Measurements from ENCODE around the gene METTL18.
"Not testable (repeated sequence)": the region's sequence is repeated elsewhere in the genome, so short reads cannot be mapped to it uniquely, and the experiment has no call there.

Gene METTL18

DNA sequence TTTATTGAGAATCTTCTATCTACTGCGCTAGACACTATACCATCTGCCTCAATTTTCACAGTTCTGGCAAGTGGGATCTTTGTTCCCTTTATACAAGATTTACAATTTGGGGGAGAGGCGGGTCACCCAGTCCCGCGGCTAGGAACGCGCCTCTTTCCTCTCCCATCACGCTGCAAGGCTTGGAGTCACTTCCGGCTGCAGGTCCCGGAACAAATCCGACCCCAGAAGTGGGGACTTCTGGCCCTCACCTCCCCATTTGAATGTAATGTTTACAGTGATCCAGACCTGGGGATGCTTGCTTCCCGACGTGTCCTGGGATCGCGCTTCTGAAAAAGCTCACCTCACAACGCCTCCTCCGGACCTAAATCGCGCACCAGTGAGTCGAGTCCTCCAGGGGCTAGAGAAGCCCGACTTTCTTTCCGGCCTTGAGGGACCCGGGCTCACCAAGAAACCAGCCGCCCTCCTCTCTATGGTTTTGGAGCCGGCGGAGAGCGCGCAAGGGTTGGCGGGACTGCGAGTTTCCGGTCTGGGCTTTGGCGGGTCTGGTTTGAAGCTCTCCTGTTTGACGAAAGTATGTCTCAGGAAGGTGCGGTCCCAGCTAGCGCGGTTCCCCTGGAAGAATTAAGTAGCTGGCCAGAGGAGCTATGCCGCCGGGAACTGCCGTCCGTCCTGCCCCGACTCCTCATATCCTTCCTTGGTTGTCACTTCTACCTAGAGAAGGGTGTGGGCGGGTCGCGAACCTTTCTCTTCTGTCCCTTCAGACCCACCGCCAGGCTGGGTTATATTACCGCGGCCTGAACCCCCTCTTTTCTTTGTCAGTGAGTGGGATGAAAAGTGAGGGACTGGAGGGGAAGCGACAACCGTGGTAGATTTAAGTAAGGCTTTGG, at the start of gene METTL18:
TSS of gene METTL18 (minus strand) at position 378 of the 887 bp plus-strand sequence. CDS start 1,212 bp downstream, outside the sequence.
- peak; percentile 98 for DNase-seq

DNA sequence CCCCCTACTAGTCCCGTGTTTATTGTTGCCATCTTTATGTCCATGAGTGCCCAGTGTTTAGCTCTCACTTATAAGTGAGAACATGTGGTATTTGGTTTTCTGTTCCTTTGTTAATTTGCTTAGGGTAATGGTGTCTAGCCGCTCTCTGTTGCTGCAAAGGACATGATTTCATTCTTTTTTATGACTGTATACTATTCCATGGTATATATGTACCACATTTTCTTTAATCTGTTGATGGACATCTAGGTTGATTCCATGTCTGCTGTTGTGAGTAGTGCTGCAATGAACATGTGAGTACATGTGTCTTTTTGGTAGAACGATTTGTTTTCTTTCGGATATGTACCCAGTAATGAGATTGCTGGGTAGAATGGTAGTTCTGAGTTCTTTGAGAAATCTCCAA, 44.2 kb upstream of the METTL18 start:
- DNase-seq, result no peak

DNA sequence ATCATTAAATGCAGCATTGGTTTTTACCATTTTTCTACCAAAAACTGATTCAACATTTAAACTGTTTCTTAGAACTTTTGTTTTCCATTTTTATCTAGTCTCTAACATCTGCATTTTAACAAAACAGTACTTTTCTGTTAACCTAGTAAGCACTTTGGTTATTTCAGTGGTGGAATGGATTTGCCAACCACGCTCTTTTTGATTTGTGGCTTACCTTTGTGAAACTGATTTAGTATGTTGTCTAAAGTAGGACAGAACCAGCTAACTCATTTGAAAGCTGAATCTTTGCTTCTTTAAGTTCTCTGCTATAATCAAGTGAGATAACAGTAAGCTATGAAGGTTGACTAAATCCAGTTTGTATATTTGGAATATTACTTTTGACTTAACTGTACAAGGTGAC, 41.5 kb upstream of the METTL18 start:
- no peak for DNase-seq

DNA sequence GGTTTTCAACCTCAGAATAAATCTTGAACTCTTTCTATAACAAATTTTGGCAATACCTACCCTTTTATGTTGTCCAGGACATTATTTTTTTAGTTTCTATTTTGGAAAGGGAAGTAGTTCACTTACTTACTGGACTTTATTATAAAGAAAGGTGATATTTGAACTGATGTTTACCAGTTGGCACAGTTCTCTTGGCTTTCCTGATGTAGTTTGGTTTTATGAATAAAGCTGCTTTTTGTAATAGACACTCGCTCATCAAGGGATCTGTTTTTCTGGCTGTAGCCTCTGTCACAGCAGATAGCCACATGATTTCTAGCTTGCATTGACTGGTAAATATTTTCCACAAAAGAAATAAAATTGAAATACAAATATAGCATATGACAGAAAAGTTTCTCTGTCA, 40.9 kb upstream of the METTL18 start:
- DNase-seq, result no peak

DNA sequence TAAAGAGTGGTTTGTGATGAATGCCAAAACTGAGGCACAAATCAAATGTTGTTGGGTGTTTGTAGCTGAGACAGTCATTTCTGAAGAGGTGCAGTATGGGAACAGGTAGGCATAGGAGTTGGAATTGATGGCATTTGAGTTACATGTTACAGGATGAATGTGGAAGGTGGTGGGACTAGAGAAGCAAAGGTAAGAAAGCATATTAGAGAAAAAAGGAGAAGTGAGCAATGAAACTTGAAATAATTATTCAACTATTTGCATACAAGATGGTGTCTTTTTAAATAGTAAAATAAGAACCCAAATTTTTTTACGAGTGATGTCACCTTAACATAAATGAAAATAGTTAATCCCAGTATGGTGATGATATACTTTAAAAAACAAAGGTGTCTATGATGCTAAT, 40.2 kb upstream of the METTL18 start:
- no peak for DNase-seq

DNA sequence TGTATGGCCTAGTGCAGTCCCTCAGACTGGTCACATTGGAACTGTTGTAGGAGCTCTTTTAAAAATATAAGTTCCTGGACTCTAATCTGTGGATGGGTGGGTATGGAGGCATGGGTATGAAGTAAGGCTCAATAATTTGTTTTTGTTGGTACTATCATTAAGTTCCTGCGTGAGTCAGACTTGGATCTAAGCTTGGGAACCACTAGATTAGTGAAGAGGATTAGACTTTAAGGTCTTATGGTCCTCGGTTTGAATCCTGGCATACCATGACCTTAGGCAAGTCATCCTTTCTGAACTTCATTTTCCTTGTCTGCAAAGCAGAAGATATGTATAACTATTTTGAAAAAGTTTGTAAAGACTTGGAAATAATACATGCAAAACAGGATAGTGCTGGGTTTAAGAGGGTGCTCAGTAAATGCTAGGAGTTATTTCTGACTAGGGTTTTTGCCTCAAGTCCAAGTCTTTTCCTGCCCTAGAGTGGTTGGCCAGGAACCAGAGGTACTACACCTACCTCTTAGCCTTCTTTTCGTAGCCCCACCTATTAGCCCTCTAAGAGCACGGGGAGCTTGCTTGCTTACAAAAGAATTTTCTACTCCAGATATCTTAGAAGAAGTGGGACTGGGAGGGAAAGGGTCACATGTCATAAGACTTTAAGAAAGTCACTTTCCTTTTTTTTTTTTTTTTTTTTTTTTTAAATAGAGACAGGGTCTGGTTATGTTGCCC, 38.6 kb upstream of the METTL18 start:
- DNase-seq, result no peak

DNA sequence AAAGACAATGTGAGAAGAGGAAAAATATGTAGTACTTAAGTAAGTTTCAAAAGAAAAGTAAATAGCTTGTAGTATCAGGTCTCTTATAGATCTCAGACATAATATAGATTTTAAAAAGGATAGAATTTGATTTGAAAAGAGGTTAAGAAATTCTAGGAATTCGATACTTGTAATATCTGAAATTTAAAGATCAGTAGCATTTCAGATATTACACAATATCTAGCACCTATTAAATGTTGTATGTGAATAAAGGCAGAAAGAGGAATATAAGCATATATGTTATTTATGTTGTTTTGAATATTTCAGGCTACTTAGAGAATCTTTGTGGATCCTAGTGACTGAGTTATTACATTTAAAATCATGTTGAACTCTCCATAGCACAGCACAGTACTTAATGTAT, 35.0 kb upstream of the METTL18 start:
- DNase-seq, result no peak

DNA sequence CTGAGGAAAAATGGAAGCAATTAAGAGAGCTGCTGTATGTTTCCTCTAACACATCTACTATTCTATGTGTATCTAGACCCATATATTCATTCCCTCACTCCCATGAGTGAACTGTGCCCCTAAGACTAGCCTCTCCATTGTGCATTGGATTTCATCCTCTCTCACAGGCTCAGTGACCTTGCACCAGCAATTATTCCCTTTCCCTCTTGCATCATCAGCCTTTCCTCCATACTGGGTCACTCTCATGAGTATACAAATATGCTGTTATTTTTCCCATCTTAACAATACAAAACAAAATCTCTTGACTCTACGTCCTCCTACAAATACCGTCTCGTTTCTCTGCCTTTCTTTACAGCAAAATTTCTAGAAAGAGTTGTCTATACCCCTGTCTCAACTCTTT, 29.4 kb upstream of the METTL18 start:
- DNase-seq, result no peak

DNA sequence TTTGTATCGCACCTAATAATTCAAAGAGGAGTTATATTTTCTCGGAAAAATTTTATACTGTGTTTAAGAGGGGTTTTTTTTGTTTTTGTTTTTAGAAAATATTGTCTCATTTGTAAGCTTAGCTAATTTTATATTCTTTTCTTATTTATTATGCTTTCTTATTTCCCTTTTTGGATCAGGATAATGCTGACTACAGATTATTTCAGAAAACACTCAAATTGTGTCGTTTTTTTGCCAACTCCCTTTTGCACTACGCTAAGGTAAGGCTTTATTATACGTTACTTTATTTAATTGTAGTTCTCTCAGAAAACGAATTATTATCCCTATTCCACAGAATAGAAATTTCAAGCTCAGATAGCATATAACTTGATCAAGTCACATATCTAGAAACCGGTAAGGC, 26.8 kb upstream of the METTL18 start:
- DNase-seq, result no peak

DNA sequence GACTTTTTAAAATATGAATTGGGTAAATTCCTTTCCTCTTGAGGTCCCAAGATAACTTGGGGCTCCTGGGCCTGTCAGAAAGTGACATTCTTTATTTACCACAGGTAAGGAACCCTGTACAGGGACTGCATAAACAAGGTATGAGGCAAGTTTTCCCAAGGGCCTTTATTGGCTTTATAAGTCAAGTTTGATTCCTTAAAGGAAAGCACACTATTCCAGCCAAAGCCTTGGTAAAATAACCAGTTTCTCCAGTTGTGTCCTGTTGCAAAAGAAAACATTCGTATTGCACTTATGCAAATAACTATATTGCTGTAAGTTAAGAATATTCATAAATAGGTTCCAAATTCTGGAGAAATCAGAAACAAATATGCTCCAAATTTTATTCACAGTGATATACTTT, 21.9 kb upstream of the METTL18 start:
- DNase-seq, result no peak

DNA sequence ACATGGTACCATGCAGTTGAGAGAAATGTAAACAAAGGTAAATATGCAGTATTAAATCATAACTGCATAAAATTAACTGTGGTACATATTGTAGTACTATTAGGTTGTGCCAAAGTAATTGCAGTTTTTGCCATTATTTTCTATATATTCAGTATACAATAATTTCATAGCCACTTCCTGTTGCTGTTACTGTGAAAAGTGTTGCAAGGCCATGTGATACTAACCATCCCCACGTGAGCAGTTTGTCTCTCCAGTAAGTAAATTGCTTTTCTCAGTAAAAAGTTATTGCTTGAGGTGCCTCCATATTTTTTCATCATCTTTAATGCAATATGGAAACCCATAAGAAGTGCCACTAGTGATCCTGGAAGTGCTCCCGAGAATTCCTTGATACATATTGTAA, 19.6 kb upstream of the METTL18 start:
- peak; percentile 21 for DNase-seq

DNA sequence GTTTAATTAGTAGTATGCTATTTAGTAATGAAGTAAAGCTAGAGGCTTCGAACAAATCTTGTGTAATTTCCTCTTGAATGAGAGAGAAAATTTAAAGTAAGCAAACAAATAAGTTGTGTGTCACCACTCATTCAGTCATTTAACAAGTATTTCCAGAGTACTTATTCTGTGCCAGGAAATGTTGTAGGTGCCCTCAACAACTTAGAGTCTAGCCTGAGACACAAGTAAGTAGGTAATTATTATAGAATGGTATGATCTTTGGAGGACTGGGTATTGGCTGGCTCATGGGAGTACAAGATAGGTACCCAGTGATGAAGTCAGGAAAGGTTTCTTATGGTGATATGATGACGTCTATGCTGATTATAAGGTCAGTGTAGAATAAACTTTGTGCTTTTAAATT, 17.4 kb upstream of the METTL18 start:
- DNase-seq, result no peak

DNA sequence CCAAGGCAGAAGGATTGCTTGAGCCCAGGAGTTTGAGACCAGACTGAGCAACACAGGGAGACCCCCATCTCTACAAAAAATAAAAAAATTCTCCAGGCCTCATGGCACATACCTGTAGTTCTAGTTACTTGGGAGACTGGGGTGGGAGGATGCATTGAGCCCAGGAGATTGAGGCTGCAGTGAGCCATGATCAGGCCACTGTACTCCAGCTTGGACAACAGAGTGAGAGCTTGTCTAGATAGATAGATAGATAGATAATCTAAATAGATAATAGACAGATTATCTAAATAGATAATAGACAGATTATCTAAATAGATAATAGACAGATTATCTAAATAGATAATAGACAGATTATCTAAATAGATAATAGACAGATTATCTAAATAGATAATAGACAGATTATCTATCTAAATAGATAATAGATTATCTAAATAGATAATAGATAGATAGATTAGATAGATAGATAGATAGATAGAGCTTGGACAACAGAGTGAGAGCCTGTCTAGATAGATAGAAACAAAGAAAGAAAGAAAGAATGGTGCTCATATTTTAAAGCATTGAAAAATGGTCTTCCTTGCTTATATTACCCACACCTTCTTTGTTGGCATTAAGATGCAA, 16.8 kb upstream of the METTL18 start:
- not testable (repeated sequence) for DNase-seq

DNA sequence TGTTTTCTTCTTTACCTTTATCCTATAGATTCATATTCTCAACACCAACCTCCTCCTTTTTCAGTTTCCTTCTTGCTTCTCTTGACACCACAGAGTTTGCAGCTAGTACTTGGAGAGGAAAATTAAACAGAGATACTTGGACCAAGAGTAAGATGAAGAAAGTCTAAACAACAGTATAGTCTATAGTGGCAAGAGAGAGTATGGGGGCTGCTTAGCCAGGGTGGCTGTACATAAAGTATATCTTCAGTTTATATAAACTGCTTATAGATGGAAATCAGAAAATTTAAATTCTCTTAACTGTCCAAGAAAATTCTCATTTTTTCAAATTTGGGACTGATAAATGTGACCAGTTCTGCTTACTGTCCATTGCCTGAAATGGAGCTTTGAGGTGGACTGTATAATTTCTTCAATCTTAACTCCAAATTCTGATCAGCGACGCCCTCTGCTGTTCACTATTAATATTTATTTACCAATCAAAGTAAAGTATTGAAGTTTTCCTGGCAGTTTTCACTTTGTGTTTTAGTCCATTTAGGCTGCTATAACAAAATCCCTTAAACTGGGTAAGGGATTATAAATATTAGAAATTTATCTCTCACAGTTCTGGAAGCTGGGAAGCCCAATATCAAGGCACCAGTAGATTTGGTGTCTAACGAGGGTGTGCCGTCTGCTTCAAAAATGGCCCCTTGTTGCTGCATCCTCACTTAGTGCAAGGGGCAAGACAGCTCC, 14.8 kb upstream of the METTL18 start:
- DNase-seq, result peak; percentile 66

DNA sequence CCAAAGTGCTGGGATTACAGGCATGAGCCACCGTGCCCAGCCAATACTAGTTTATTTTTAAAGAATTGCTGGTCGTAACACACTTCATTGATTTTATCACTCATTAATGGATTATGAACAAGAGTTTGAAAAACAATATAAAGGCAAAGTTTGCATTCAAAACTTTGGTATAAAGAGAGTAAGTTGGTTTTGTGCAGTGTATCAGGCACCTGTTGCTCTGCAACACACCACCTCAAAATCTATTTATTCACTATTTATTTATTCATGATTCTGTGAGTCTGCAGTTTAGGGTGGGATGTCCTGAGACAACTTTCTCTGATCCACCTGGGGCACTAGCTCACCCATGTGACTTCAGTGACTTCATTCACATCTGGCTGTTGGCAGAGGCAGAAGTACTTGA, 10.2 kb upstream of the METTL18 start:
- no peak for DNase-seq

DNA sequence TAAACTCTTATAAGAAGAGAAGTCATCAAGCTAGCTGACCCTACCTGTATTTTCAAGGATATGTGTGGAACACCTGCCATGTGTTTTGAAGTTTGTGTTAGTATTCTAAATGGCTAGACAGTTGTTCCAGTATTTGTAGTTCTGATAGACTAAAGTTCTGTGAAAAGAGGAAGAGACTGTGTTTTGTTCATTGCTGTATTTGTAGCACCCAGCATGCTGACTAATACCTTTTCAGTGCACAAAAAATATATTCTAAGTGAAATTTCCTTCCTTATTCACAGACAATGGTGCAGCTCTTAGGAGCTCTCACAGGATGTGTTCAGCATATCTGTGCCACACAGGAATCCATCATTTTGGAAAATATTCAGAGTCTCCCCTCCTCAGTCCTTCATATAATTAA, 8.2 kb upstream of the METTL18 start:
- DNase-seq, result peak; percentile 48

DNA sequence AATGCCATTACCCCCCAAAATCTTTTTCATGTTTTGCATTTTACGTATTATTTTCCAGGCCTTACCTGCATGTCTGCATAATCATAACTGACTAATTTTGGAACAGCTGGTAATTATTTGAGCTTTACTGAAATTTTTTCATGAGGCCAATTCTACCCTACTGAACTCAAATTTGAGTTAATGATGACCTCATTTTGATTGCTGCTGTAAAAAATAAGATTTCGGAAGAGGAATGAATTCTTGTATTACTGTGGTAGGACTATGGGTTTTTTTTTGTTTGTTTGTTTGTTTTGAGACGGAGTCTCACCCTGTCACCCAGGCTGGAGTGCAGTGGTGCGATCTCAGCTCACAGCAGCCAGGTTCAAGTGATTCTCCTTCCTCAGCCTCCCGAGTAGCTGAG, 2.6 kb upstream of the METTL18 start:
- no peak for DNase-seq

DNA sequence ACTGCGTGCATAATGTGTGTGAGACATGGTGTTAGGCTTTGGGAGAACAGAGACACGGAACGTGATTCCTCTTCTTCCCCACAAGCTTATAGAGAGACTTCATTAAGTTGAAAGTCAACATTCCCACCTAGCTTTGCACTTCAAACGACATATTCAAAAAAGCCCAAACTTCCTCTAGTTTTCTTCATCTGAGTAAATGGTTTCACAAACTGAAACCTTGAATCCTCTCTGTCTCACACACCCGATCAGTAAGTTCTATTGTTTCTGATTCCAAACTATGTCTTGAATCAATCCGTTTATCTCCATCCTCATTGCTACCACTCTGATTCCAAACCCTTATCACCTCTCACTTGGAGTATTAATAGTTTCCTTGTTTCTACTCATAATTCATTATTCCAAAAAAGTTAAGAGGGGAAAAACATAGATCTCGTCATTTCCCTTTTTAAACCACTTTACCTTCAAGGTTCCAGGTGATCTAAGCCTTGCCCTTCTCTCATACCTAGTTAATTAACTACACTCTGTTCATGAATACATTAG, 1.6 kb upstream of the METTL18 start:
- DNase-seq, result no peak

DNA sequence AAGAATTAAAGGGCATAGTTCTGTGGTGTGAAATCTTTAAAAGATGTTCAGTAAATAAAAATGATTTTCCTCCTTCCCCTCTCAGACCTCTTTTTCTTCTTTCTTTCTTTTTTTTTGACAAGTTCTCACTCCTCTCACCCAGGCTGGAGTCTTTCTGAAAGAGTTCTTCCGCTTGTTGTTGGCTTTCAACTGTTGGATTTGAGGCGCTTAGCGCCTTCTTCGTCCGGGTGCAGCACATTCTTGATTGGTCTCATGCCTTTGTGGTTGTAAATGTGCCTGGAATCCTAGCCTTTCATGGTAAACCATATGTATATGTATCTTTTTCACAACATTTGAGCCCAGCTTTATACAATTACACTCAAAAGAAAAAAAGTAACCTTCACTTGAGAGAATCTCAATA, 980 bp upstream of the METTL18 start:
- peak; percentile 73 for DNase-seq

DNA sequence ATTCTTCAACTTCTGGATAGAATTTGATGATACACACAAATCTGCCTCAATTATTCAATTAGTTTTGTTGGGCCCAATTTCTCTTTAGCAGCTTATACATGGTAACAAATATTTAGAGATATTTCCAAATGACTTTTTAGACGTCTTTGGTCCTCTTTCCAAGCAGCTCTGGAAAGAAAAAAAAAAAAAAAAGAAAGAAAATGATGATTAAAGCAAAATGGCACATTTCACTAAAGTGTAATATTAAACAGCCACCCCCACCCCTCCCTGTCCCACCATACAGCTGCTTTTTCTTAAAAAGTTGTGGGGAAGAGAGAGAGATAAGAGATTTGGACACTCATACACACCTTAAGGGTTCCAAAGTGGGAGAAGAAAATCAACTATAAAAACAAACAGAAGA, 977 bp downstream of the METTL18 start:
- DNase-seq, result no peak

DNA sequence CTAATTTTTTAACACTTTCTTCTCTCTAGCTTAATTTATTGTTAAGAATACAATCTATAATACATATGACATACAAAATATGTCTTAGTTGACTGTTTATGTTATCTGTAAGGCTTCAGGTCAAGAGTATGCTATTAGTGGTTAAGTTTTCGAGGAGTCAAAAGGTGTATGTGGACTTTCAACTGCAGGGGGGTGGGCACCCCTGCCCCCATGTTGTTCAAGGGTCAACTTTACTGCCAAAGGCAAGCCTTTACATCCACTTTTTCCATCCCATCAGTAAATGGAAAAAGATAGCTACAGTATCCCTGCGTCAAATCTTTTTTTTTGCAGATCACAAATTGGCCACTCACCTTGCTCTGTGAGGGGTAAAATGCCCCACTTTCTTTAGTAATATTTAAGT, 6.3 kb downstream of the METTL18 start:
- DNase-seq, result no peak

DNA sequence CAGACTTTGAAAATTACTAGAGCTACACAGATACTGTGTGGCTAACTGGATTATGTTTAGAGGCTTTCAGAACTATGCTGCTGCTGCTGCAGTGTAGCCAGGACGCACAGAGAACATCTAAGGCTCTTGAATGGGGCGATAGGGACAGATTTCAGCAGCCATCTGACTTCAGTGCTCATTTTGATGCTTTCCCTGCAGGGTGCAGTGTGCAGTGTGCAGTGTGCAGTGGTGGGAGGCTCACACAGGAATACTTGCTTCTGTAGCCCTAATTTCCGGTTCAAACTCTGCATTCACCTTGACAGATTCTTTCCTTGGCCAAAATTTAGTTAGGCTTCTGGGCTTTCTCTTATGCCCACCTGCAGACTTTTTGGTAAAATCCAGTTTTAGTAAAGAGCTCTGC, 7.7 kb downstream of the METTL18 start:
- no peak for DNase-seq

DNA sequence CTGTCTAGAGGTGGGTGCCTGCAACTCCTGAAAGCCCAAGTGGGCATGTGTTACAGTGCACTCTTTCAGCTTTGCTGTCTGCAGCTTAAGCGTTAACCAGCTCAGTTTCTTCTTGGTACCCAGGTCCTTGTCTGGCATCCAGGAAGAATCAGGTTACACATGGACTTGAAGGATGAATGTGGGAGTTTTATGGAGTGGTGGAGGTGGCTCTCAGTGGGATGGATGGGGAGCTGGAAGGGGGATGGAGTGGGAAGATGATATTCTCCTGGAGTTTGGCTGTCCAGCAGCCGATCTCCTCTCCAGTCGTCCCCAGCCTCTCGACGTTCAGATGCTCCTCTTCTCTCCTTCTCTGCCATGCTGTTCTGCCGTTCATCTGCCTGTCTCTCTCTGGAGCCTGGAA, 9.4 kb downstream of the METTL18 start:
- DNase-seq, result no peak
